RPMI7951 (cell line): ENCODE data around the gene EEFSEC. TPM values are rescaled to one million over a fixed set of nuclear protein-coding genes. Genes with fewer than 3 reads are reported as not detected.
A peak's percentile ranks its signal among the peaks of the same experiment; 100 is the strongest.

Experiments used
- DNase-seq: peaks from one replicate; pipeline ENCODE4 v3.0.0-alpha.2; 2012; ENCODE audit warnings: low read depth
- total RNA-seq: library from RNA; depleted of rRNA; stranded (reverse); fragments of >200 nt; shearing (Covaris generic); gene quantifications from 2 replicates; pipeline ENCODE4 v1.2.3, GENCODE V29; 2014

Gene EEFSEC
- total RNA-seq, 1 experiment from 2014 or later, result 11.1 TPM

- peak; percentile 83 for DNase-seq
Observed at GRCh38 chr3:128242818-128243601, 89.7 kb downstream of the EEFSEC start.

- DNase-seq, result no peak
Observed at GRCh38 chr3:128243602-128244504, 90.6 kb downstream of the EEFSEC start.

GRCh38 chr3:128245460-128245859 is 92.2 kb downstream of the EEFSEC start:
- DNase-seq, result no peak

GRCh38 chr3:128247666-128248409 is 94.6 kb downstream of the EEFSEC start:
- DNase-seq, result no peak

GRCh38 chr3:128252083-128252482 is 98.8 kb downstream of the EEFSEC start:
- no peak for DNase-seq

- no peak for DNase-seq
Observed at GRCh38 chr3:128253150-128253549, 99.9 kb downstream of the EEFSEC start.

- DNase-seq, result peak; percentile 27
Observed at GRCh38 chr3:128254066-128254590, 100.8 kb downstream of the EEFSEC start.

- DNase-seq, result no peak
Observed at GRCh38 chr3:128254967-128255366, 101.7 kb downstream of the EEFSEC start.

- no peak for DNase-seq
Observed at GRCh38 chr3:128256131-128256530, 102.8 kb downstream of the EEFSEC start.

GRCh38 chr3:128257632-128258031 is 104.4 kb downstream of the EEFSEC start:
- DNase-seq, result no peak

GRCh38 chr3:128260275-128260674 is 107.0 kb downstream of the EEFSEC start:
- DNase-seq, result no peak

GRCh38 chr3:128262457-128262856 is 109.2 kb downstream of the EEFSEC start:
- no peak for DNase-seq

GRCh38 chr3:128263118-128263517 is 109.8 kb downstream of the EEFSEC start:
- no peak for DNase-seq

- DNase-seq, result no peak
Observed at GRCh38 chr3:128263946-128264345, 110.7 kb downstream of the EEFSEC start.

GRCh38 chr3:128266453-128266852 is 113.2 kb downstream of the EEFSEC start:
- DNase-seq, result peak; percentile 76

GRCh38 chr3:128267541-128267940 is 114.3 kb downstream of the EEFSEC start:
- no peak for DNase-seq

- no peak for DNase-seq
Observed at GRCh38 chr3:128269006-128269775, 115.9 kb downstream of the EEFSEC start.

GRCh38 chr3:128269796-128270195 is 116.5 kb downstream of the EEFSEC start:
- DNase-seq, result no peak

GRCh38 chr3:128270559-128271492 is 117.5 kb downstream of the EEFSEC start:
- no peak for DNase-seq
